NCI-H345 (cell line): ENCODE results near the gene NELFB.

Source experiments
- DNase-seq: peaks from one replicate; lab custom pipeline; 2025; lab: John Stamatoyannopoulos, UW

NELFB gene

GRCh38 chr9:137281345-137282116 is 26.4 kb downstream of the NELFB start:
- no peak for DNase-seq

- peak; percentile 67 for DNase-seq
Measured at GRCh38 chr9:137286975-137287383, 31.9 kb downstream of the NELFB start.

GRCh38 chr9:137293094-137293481 is 38.0 kb downstream of the NELFB start:
- DNase-seq, result no peak

GRCh38 chr9:137293482-137294090 is 38.5 kb downstream of the NELFB start:
- no peak for DNase-seq

DNA sequence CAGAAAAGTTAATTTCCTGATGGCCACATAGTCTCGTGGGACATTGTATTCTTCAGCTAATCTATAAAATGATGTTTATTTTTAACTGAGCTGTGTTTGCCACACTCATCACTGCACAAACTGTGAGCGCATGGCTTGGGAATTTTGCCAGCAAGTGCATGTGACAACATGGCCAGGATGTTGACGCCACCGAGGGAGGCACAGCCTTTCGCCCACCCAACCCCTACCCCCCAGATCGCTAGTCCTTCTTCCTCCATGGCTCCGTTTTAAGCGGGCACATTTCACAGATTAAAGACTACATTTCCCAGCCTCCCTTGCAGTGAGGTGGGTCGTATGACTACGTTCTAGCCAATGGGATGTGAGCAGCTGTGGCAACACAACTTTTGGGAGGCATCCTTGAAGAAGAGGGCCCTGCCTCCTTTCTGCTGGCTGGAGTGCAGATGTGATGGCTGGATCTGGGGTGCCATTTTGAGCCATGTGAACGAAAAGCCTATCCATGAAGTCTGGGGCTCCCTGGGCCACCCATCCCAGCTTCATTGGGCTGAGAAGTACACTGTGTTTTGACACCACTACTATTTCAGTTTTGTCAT is 39.1 kb downstream of the NELFB start:
- DNase-seq, result peak; percentile 57

DNA sequence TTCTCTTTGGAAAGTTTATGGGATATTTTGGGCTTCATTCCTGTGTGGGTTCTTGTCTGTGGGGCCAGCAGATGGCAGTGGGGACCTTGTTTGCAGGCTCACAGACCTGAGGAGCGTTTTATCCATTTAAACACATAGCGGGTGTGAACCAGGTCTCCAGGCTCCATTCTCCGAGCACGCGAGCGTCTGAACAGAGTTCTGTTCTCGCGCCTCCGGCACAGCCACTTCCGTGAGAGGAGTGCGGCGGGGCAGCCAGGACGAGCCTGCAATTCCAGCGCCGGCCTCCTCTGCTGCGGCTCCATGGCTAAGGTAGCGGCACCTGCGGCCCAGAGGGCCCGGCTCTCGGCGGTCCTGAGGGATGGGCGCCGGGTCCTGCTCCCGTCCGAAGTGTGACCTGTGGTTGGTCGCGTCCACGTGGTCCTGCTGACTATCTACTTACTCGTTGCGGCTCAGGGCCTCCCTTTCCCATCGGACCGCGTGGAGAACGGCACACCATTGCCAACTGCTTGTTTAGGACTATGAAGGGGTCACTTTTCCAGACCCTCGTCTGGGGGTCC is 39.6 kb downstream of the NELFB start:
- DNase-seq, result peak; percentile 28

GRCh38 chr9:137295238-137295811 is 40.2 kb downstream of the NELFB start:
- DNase-seq, result no peak

GRCh38 chr9:137295849-137296669 is 40.9 kb downstream of the NELFB start:
- no peak for DNase-seq

GRCh38 chr9:137296670-137297664 is 41.8 kb downstream of the NELFB start:
- DNase-seq, result no peak

GRCh38 chr9:137297966-137298365 is 42.8 kb downstream of the NELFB start:
- DNase-seq, result no peak

DNA sequence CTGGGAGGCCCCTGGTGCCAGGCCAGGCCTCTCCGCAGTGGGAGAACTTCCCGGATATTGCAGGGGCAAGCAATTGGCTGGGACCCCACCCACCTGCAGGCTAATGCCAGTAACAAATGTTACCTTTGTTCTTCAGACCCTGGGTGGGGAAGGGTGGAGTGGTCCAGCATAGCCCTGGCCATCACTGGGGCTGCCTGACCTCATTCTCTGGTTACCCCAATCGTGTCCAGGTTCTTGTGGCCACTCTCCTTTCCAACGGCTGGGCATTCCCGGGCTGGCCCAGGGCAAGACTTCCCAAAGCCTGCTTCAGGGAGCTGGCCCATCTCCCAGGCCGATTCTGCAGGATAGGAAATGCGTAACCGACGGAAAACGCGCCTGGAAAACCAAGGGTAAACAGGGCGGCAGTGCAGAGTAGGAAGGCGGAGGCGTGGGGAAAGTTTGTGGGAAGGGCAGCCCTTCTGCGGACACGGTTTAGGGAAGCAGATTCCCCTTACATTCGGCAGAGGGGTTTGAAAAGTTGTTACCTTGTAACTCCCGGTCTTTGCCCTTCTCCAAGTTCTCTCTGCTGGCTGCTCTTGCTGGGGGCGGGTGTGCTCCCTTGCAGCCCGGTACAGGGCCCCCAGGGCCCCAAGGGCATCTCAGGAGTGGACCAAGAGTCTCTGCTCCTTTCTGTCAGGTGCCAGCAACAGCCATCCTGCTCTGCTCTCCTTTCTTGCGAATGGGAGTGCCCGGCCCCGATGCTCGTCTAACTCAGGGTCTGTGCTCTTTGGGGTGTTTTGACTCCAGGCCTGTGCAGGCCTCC is 43.5 kb downstream of the NELFB start:
- no peak for DNase-seq

GRCh38 chr9:137299203-137299565 is 44.1 kb downstream of the NELFB start:
- no peak for DNase-seq

DNA sequence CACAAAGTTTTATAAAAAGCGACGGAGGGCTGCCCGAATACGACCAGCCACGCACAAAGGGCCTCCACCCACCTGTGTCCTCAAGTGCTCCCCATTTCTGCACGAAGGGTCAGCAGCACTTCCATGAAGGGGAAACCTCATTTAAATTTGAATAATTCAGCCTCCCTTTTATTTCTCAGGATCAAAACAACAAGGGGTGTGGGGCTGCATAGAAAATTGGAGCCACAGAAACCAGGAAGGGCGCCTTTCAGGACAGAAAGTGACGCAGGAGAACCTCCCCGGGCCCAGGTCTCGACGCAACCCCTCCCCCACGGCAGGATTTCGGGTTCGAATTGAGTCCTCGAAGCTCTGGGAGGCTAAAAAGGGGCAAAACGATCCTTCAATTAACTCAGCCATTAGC is 44.8 kb downstream of the NELFB start:
- no peak for DNase-seq

DNA sequence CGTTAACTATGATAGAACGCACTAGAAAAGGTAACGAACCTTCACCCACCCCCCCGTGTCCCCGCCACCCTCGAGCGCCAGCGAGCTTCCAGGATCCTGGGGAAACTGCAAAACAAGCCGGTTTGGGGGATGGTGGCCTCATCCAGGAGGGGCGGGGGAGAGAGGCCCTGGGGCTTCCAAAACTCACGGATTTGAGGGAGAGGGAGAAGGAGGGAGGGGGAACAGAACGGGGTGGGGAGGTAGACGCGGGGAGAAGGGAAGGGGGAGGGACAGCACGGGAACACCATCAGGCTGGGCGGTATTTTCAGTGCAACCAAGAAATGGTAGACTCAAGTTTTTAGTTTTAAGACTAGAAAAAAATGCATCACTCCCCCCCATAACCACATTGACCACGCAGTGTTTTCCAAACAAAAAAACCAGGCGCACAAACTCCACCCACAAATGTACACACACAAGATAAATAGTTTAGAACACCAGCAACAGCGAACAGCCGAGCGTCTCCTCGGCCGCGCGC is 45.5 kb downstream of the NELFB start:
- no peak for DNase-seq

GRCh38 chr9:137301081-137301947 is 46.2 kb downstream of the NELFB start:
- DNase-seq, result peak; percentile 32

DNA sequence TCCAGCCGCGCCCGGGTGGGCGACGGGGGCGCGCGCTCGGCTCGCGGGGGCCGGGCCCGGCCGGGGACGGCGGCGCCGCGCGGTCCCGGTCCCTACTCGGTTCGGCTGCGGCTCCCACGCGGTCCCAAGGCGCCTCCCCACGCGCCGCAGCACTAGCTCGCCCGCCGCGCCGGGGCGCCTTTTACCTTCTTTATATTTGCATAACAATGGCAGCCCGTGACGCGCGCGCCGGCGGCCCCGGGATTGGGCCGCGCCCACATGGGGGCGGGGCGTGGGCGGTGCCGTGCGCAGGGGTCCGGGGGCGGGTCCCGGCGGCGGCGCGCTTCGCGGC is 47.0 kb downstream of the NELFB start, which contains the start of gene NRARP:
Gene NRARP, minus strand, starts transcription at position 154 of the 331 bp plus-strand sequence. CDS start 343 bp downstream, outside the sequence.
- DNase-seq, result peak; percentile 82

DNA sequence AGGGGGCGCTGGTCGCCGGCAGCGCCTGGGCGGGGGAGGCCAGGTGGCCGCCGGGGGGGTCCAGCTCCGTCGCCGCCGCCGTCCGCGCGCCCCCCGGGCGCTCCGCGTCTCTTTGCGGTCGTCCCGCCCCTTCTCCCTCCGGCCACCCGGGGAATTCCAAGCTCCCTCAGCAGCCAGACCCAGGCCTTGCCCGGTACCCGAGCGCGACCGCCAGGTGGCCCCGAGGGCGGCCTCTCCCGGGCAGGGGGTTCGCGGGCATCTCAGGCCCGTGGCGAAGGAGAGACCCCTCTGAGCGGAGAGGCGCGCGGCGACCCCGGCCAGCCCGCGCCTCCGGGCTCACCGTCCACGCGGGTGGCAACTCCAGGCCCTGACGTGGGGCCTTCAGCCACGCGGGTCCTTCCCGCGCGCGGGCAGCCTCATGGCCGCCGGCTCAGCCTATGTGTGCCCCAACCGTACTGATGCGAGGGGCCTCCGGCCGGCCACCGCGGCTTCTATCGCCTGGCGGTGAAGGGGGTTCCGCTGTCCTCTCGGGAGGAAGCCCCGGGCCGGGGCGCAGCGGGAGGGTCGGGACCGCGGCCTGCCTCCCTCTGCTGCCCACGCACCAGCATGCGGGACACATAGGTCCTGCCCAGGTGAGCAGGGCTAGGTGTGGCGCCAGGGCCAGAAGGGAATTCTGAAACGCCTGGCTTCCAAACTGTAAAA is 47.5 kb downstream of the NELFB start:
- DNase-seq, result no peak
